Neural crest cell (in vitro differentiated cells): ENCODE results near the gene AOC3. TPM values are rescaled to one million over a fixed set of nuclear protein-coding genes. Genes with fewer than 3 reads are reported as not detected.
"Not testable (repeated sequence)": the region's sequence is repeated elsewhere in the genome, so short reads cannot be mapped to it uniquely, and the experiment has no call there.

Source experiments
- DNase-seq: peaks from one replicate; pipeline ENCODE4 v3.0.0; 2021; ENCODE audit warnings: low read depth, mixed read lengths, low spot score
- H3K27ac Mint-ChIP-seq: one replicate; pipeline ENCODE4 v1.8.0; 2021; ENCODE audit warnings: mild to moderate bottlenecking, mixed read lengths; ENCODE audit not compliant: unreplicated experiment
- H3K27me3 Mint-ChIP-seq: 2 replicates; pipeline ENCODE4 v1.8.0; 2021; ENCODE audit warnings: low read depth, mild to moderate bottlenecking, mixed read lengths
- H3K36me3 Mint-ChIP-seq: 2 replicates; pipeline ENCODE4 v1.8.0; 2021; ENCODE audit warnings: low read depth, mild to moderate bottlenecking, mixed read lengths
- H3K4me1 Mint-ChIP-seq: 2 replicates; pipeline ENCODE4 v1.8.0; 2021; ENCODE audit warnings: mixed read lengths
- H3K4me3 Mint-ChIP-seq: one replicate; pipeline ENCODE4 v1.8.0; 2021; ENCODE audit warnings: mild to moderate bottlenecking, mixed read lengths
- H3K9me3 Mint-ChIP-seq: 2 replicates; pipeline ENCODE4 v1.8.0; 2021; ENCODE audit warnings: mixed read lengths
- total RNA-seq: library from RNA; stranded (reverse); gene quantifications from 2 replicates; pipeline ENCODE4 v1.2.1, GENCODE V29; 2021
- TF ChIP-seq, protein P1 (sequence below): fragments of 200-600 bp; sonication (generic); conservative IDR thresholded peaks from 2 replicates; pipeline ENCODE4 v1.5.0; 2021; ENCODE audit warnings: antibody characterized with exemption, mild to moderate bottlenecking

The AOC3 gene
- total RNA-seq, 1 donor from 2014 or later = 1.1 TPM

DNA sequence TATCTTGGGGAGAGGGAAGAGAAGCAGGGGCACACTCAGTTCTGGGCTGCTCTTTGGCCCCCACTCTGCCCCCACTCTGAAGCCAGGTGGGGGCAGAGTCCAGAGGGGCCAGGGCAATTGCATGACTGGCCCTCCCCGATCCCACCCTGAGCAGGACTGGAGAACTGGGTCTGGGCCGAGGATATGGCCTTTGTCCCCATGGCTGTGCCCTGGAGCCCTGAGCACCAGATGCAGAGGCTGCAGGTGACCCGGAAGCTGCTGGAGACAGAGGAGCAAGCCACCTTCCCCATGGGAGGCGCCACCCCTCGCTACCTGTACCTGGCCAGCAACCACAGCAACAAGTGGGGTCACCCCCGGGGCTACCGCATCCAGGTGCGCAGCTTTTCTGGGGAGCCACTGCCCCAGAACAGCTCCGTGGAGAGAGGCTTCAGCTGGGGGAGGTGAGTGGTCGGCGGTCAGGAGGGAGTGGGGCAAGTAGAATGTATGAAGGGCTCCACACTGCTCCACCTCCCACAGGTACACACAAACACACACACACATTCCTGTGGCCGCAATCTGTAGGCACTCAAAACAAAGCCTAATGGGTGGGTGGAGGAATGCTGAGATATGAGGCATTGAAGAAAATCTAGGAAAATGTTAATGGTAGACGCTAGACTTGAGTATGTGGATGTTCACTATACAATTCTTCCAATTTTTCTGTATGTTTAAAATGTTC, 21.4 kb downstream of the AOC3 start:
- H3K4me1 Mint-ChIP-seq = no peaks in the 10 kb centered on the region
- TF ChIP-seq, protein P1, sequence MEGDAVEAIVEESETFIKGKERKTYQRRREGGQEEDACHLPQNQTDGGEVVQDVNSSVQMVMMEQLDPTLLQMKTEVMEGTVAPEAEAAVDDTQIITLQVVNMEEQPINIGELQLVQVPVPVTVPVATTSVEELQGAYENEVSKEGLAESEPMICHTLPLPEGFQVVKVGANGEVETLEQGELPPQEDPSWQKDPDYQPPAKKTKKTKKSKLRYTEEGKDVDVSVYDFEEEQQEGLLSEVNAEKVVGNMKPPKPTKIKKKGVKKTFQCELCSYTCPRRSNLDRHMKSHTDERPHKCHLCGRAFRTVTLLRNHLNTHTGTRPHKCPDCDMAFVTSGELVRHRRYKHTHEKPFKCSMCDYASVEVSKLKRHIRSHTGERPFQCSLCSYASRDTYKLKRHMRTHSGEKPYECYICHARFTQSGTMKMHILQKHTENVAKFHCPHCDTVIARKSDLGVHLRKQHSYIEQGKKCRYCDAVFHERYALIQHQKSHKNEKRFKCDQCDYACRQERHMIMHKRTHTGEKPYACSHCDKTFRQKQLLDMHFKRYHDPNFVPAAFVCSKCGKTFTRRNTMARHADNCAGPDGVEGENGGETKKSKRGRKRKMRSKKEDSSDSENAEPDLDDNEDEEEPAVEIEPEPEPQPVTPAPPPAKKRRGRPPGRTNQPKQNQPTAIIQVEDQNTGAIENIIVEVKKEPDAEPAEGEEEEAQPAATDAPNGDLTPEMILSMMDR = no peak
- peaks cover 10% of the 10 kb centered on the region for H3K9me3 Mint-ChIP-seq

DNA sequence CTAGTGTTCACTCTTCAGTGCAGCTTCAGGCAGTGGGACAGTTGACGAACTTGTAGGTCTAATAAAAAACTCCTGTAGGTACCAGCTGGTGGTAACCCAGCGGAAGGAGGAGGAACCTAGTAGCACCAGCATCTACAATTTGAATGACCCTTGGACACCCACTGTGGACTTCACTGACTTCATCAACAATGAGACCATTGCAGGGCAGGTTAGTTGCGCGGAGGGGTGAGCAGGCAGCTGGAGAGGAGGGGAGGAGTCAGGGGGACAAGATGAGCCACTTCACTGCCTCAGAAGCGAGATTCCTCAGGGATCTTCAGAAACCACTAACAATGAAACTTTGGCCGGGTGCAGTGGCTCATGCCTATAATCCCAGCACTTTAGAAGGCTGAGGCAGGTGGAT, 22.3 kb downstream of the AOC3 start:
- Mint-ChIP-seq H3K4me1 (peaks cover 2% of the 10 kb centered on the region), H3K27ac (no peak overlapping the region), H3K27me3 (peaks cover 32% of the 10 kb centered on the region), H3K36me3 (peaks cover 3% of the 10 kb centered on the region), H3K9me3 (peaks cover 10% of the 10 kb centered on the region), H3K4me3 (no peak overlapping the region)
- TF ChIP-seq, protein P1 = no peak
- no peak for DNase-seq

More for the DNA sequence above, 21.4 kb downstream of the AOC3 start:
- Mint-ChIP-seq H3K27me3 (peaks cover 23% of the 10 kb centered on the region), H3K4me3 (no peak overlapping the region), H3K36me3 (peaks cover 3% of the 10 kb centered on the region), H3K27ac (no peak overlapping the region)
- no peak for DNase-seq

DNA sequence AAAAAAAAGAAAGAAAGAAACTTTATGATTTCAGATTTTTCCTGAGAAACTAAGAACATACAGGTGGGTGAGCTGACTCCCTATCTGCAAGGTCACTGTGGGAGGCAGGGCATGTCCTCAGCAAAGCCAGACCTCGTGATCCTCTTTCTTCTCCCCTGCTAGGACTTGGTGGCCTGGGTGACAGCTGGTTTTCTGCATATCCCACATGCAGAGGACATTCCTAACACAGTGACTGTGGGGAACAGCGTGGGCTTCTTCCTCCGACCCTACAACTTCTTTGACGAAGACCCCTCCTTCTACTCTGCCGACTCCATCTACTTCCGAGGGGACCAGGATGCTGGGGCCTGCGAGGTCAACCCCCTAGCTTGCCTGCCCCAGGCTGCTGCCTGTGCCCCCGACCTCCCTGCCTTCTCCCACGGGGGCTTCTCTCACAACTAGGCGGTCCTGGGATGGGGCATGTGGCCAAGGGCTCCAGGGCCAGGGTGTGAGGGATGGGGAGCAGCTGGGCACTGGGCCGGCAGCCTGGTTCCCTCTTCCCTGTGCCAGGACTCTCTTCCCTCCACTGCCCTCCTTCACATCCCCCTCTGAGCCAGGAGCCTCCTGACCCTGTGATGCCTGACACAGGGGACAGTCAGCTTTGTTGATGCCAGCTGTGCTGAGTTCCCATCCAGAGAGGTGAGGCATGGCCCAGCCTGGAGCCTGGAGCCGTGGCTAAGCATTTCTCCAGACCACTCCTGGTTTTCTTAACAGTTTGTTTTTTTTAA, 23.1 kb downstream of the AOC3 start:
- H3K27ac Mint-ChIP-seq, H3K36me3 Mint-ChIP-seq, H3K4me3 Mint-ChIP-seq, DNase-seq, H3K4me1 Mint-ChIP-seq: not testable (repeated sequence)
- Mint-ChIP-seq H3K27me3 (peaks cover 40% of the 10 kb centered on the region), H3K9me3 (peaks cover 10% of the 10 kb centered on the region)

DNA sequence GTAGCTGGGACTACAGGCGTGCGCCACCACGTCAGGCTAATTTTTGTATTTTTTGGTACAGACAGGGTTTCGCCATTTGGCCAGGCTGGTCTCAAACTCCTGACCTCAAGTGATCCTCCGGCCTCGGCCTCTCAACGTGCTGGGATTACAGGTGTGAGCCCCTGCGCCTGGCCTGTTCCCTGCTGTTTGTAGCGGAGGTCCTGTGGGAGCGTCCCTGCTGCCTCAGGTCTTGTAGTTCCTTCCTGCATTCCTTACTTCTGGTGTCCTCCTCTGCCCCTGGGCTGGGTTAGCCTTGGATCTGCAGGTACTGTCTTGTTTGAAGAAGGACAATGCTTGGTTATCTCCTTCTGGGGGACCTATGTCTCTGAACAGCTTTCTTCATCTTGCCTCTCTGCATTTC, 26.0 kb downstream of the AOC3 start:
- H3K27me3 Mint-ChIP-seq = peaks cover 61% of the 10 kb centered on the region
- H3K9me3 Mint-ChIP-seq = no peaks in the 10 kb centered on the region
- no peak overlapping the region for H3K4me3 Mint-ChIP-seq
- H3K27ac Mint-ChIP-seq = no peak overlapping the region
- H3K36me3 Mint-ChIP-seq = no peaks in the 10 kb centered on the region
- peaks cover 6% of the 10 kb centered on the region for H3K4me1 Mint-ChIP-seq
- DNase-seq = no peak
- TF ChIP-seq, protein P1 = no peak

DNA sequence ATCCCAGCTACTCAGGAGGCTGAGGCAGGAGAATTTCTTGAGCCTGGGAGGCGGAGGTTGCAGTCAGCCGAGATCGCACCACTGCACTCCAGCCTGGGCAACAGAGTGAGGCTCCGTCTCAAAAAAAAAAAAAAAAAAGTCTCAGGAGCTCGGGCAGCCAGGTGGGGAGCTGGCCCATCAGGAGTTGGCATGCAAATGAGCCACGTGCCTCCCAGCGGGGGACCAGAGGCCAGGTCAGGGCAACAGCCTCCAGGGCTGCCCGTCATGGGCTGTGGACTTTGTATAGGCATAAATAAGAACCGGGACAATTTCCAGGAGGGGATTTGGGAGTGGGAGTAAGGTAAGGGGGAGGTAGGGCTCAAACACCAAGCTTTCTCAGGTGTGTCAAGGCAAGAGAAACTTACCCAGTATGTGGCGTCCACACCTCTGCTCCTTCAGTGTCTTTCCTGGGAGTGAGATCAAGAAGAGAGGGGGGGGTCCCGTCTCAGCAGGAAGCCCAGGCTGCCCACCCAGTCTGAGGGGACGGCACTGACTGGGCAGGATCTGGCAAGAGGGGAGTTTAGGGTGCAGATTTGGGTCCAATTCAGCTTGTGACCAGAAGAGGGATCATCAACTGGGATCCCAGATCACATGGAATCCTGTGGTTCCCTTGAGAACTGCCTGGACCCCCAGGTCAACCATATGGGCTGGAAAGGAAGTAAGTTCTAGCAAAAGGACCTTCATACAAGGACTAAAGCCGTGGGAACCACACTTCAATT, 27.3 kb downstream of the AOC3 start:
- Mint-ChIP-seq H3K27ac (no peak overlapping the region), H3K9me3 (no peaks in the 10 kb centered on the region), H3K27me3 (peaks cover 56% of the 10 kb centered on the region), H3K36me3 (no peaks in the 10 kb centered on the region), H3K4me3 (no peak overlapping the region), H3K4me1 (peaks cover 6% of the 10 kb centered on the region)
- TF ChIP-seq, protein P1 = no peak
- DNase-seq = no peak
